Heart left ventricle (tissue), 13 donors: ENCODE measurements around the gene FAM156A.

Experiments used
- POLR2A ChIP-seq, 2 donors: fragments of 450-650 bp; IDR thresholded peaks; one replicate each; pipeline ENCODE4 v1.6.1; 2017; ENCODE audit warnings: antibody characterized with exemption in 2 of 2, mild to moderate bottlenecking in 2 of 2, moderate library complexity in 2 of 2
- TF ChIP-seq, protein P1 (sequence below), 12 donors: fragments of 200-600 bp; sonication (generic) in 4 of 12; IDR thresholded peaks; one replicate each; pipeline versions ENCODE4 v1.5.0 to v1.8.0; 2018 to 2022; ENCODE audit warnings: antibody characterized with exemption in 12 of 12, mild to moderate bottlenecking in 5 of 12
- donor health status: ischemic (EF 13 %, LVEDD 7.1; RV severe dilation, severe dysfunction).
- donor health status: DM: no; HTN: yes; CAD: no.
- donor health status: DM: no; HTN: no; CAD: no.
- donor health status: ischemic (EF 25% LVEDD 6.9; RV normal size, moderate dysfunction).
- donor health status: ischemic (EF 25% LVEDD 5.7; RV mildly dilated, moderate dysfunction).
- donor health status: ischemic (EF 35%, LVEDD 5.7; RV mildly dilated, moderate dysfunction).
- donor health status: nonischemic (EF 11% LVEDD 7.7; RV severe dilation, severe dysfunction).
- donor health status: DM: yes; HTN: yes; CAD: no.
- donor health status: PGD.
- donor health status: ischemic (EF 29% LVEDD 5.4; RV normal size, mild dysfunction).
- donor health status: nonischemic (EF 23%, LVEDD 6.1; RV moderate dilation, normal function).

GRCh38 chrX:53001958-53002357 is 43.6 kb upstream of the FAM156A start:
- TF ChIP-seq, protein P1, sequence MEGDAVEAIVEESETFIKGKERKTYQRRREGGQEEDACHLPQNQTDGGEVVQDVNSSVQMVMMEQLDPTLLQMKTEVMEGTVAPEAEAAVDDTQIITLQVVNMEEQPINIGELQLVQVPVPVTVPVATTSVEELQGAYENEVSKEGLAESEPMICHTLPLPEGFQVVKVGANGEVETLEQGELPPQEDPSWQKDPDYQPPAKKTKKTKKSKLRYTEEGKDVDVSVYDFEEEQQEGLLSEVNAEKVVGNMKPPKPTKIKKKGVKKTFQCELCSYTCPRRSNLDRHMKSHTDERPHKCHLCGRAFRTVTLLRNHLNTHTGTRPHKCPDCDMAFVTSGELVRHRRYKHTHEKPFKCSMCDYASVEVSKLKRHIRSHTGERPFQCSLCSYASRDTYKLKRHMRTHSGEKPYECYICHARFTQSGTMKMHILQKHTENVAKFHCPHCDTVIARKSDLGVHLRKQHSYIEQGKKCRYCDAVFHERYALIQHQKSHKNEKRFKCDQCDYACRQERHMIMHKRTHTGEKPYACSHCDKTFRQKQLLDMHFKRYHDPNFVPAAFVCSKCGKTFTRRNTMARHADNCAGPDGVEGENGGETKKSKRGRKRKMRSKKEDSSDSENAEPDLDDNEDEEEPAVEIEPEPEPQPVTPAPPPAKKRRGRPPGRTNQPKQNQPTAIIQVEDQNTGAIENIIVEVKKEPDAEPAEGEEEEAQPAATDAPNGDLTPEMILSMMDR (IDR thresholded peaks at IDR 0.05), result no peak
- TF ChIP-seq POLR2A (IDR thresholded peaks at IDR 0.05), result no peak
